HEK293T (cell line): ENCODE results near the gene DPEP3.

Source experiments
- ARNT ChIP-seq: fragments of 450-650 bp; IDR thresholded peaks from 2 replicates; pipeline ENCODE4 v1.6.1; 2017; ENCODE audit warnings: mild to moderate bottlenecking
- BHLHE40 ChIP-seq: fragments of 450-650 bp; IDR thresholded peaks from 2 replicates; pipeline ENCODE4 v1.6.1; 2016; ENCODE audit warnings: mild to moderate bottlenecking, moderate library complexity, borderline replicate concordance
- CTBP1 ChIP-seq: fragments of 450-650 bp; IDR thresholded peaks from 2 replicates; pipeline ENCODE4 v1.6.1; 2016; ENCODE audit warnings: borderline replicate concordance
- ELF4 ChIP-seq: fragments of 450-650 bp; IDR thresholded peaks from 2 replicates; pipeline ENCODE4 v1.6.1; 2017; ENCODE audit warnings: antibody characterized with exemption
- FOXK2 ChIP-seq: fragments of 450-650 bp; IDR thresholded peaks from 2 replicates; pipeline ENCODE4 v1.6.1; 2016; ENCODE audit warnings: mild to moderate bottlenecking
- FOXM1 ChIP-seq: fragments of 450-650 bp; IDR thresholded peaks from 2 replicates; pipeline ENCODE4 v1.6.1; 2017; ENCODE audit warnings: mild to moderate bottlenecking, borderline replicate concordance
- L3MBTL2 ChIP-seq: fragments of 450-650 bp; conservative IDR thresholded peaks from 2 replicates; pipeline ENCODE4 v1.6.1; 2016; ENCODE audit warnings: mild to moderate bottlenecking
- LEF1 ChIP-seq: fragments of 450-650 bp; IDR thresholded peaks from 2 replicates; pipeline ENCODE4 v1.6.1; 2017; ENCODE audit warnings: mild to moderate bottlenecking, borderline replicate concordance
- PKNOX1 ChIP-seq: fragments of 450-650 bp; IDR thresholded peaks from 2 replicates; pipeline ENCODE4 v1.6.1; 2016
- SP1 ChIP-seq: fragments of 450-650 bp; IDR thresholded peaks from 2 replicates; pipeline ENCODE4 v1.6.1; 2017
- SUZ12 ChIP-seq: fragments of 450-650 bp; IDR thresholded peaks from 2 replicates; pipeline ENCODE4 v1.6.1; 2016; ENCODE audit warnings: mild to moderate bottlenecking
- TARDBP ChIP-seq: fragments of 450-650 bp; IDR thresholded peaks from 2 replicates; pipeline ENCODE4 v1.6.1; 2016
- ZNF384 ChIP-seq: fragments of 450-650 bp; IDR thresholded peaks from 2 replicates; pipeline ENCODE4 v1.6.1; 2016

- TF ChIP-seq LEF1: no peak
- no peak for TF ChIP-seq FOXK2
- TF ChIP-seq ELF4: no peak
- TF ChIP-seq SUZ12: no peak
- no peak for TF ChIP-seq SP1
- no peak for TF ChIP-seq FOXM1
- TF ChIP-seq TARDBP: no peak
- no peak for TF ChIP-seq CTBP1
- no peak for TF ChIP-seq ARNT
- no peak for TF ChIP-seq PKNOX1
- no peak for TF ChIP-seq ZNF384
- no peak for TF ChIP-seq BHLHE40
- TF ChIP-seq L3MBTL2: no peak
Measured at GRCh38 chr16:67962135-67962534, 18.2 kb downstream of the DPEP3 start.
